GM12891 (cell line): Measurements from ENCODE around the gene TSSK6.
"Not testable (repeated sequence)": the region's sequence is repeated elsewhere in the genome, so short reads cannot be mapped to it uniquely, and the experiment has no call there.

Experiments
- PAX5 ChIP-seq: IDR thresholded peaks from 2 replicates; pipeline ENCODE4 v1.6.1; 2011; ENCODE audit warnings: low read length, moderate library complexity, mild to moderate bottlenecking; ENCODE audit not compliant: insufficient read depth, severe bottlenecking
- POLR2A ChIP-seq: IDR thresholded peaks from 2 replicates; pipeline ENCODE4 v1.6.1; 2011; ENCODE audit warnings: low read depth, low read length, control low read depth
- POLR2AphosphoS5 ChIP-seq: IDR thresholded peaks from 2 replicates; pipeline ENCODE4 v1.6.1; 2011; ENCODE audit warnings: low read depth, low read length, control low read depth
- SPI1 ChIP-seq: IDR thresholded peaks from 2 replicates; pipeline ENCODE4 v1.6.1; 2011; ENCODE audit warnings: low read depth, low read length, control low read depth
- TAF1 ChIP-seq: IDR thresholded peaks from 2 replicates; pipeline ENCODE4 v1.6.1; 2011; ENCODE audit warnings: low read depth, low read length, control low read depth

- not testable (repeated sequence) for TF ChIP-seq POLR2A, POLR2AphosphoS5, SPI1, TAF1, PAX5
Observed at GRCh38 chr19:19472106-19472505, 43.2 kb downstream of the TSSK6 start.
